Measurements from ENCODE around the gene TMEM54. TPM values are rescaled to one million over a fixed set of nuclear protein-coding genes. Genes with fewer than 3 reads are reported as not detected.

The TMEM54 gene
- polyA plus RNA-seq, 4 donors, result 42.6 to 414 (median 241) TPM

DNA sequence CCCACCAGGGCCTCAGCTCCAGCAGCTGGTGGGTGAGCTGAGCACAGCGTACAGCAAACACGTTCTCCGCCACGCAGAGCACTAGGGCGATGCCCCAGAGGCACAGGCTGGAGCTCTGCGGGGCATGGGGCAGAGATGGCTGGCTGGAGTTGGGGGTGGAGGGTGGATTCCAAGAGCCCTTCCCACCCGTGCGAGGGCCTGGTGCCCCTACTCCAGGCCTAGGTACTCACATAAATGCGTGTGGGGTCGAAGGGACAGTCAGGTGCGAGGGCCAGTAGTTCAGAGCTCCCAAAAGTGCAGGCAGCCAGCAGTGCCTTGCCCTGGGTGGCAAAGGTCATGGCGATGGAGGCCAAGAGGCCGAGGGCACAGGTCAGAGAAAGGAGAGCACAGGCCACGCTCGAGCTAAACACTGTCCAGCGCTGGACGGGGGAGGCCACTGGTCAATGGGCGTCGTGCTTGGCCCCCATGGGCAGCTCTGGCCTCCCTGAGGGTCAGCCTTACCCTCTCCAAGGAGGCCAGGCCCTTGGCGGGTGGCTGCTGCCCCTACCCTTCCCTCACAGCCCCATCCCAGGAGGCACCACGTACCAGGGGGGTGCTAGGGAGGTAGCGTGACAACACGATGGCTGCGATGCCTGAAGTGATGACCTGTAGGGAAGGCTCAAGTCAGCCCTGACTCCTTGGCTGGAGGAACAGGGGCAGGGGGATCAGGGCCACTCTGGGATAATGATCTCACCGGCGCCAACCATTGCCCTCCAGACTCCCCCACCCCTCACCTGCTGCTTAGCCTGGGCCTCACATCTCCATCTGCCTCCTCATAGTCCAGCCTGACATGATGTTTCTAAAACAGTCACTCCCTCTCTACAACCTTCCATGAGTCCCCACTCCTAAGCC is 5.6 kb downstream of the TMEM54 start:
- 87 to 89% (median 88%) methylated on average over 26 of the region's 26 CpGs for WGBS, 3 donors
- no peak for FAIRE-seq

DNA sequence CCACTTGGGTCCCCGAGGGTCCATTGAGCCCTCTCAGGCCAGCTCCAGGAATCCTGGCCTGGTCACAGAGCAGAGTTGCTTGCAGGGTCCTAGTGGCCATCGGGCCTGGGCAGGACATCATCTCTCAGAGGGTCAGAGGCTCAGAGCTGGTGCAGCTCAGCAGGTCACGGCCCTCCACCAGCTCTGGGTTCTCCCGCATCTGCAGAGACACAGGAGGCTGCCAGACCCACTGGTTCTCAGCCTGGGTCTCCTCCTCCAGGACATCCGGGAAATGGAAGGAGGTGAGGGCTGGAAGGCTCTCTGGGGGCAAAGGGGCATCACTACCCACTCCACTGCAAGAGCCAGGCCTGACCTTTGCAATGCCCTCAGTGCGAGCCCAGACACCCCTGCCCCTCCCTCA is 6.5 kb downstream of the TMEM54 start:
- H3K36me3 ChIP-seq (ENCODE audit: control insufficient read depth in 3 of 3, insufficient read depth in 2 of 3, low read depth in 1 of 3, low read length in 3 of 3), result peaks cover 0 to 29% (median 0%) of the 10 kb centered on the region in 3 donors
- peaks cover 0 to 29% (median 0%) of the 10 kb centered on the region in 3 donors for H3K27me3 ChIP-seq (ENCODE audit: control insufficient read depth in 3 of 3, insufficient read depth in 3 of 3, low read length in 3 of 3)
- H3K27ac ChIP-seq (ENCODE audit: low read depth in 1 of 3, low read length in 2 of 3), result no peak overlapping the region
- H3K9me3 ChIP-seq (ENCODE audit: control insufficient read depth in 2 of 2, insufficient read depth in 1 of 2, low read depth in 1 of 2, low read length in 1 of 2), result no peaks in the 10 kb centered on the region
- DNase-seq (no peak), FAIRE-seq (no peak)
- peaks cover 0 to 11% (median 0%) of the 10 kb centered on the region in 3 donors for H3K4me1 ChIP-seq (ENCODE audit: control insufficient read depth in 3 of 3, insufficient read depth in 2 of 3, low read depth in 1 of 3, low read length in 2 of 3)
- no peak overlapping the region for H3K4me3 ChIP-seq (ENCODE audit: low read depth in 1 of 3, low read length in 3 of 3)
- 77 to 85% (median 83%) methylated on average over 6 of the region's 6 CpGs for WGBS, 3 donors

More for the DNA sequence above, 5.6 kb downstream of the TMEM54 start:
- Histone ChIP-seq H3K4me3 (ENCODE audit: low read depth in 1 of 3, low read length in 3 of 3) (no peak overlapping the region), H3K4me1 (ENCODE audit: control insufficient read depth in 3 of 3, insufficient read depth in 2 of 3, low read depth in 1 of 3, low read length in 2 of 3) (peaks cover 0 to 14% (median 0%) of the 10 kb centered on the region in 3 donors), H3K27ac (ENCODE audit: low read depth in 1 of 3, low read length in 2 of 3) (no peak overlapping the region), H3K36me3 (ENCODE audit: control insufficient read depth in 3 of 3, insufficient read depth in 2 of 3, low read depth in 1 of 3, low read length in 3 of 3) (peaks cover 0 to 29% (median 0%) of the 10 kb centered on the region in 3 donors), H3K27me3 (ENCODE audit: control insufficient read depth in 3 of 3, insufficient read depth in 3 of 3, low read length in 3 of 3) (peaks cover 0 to 29% (median 0%) of the 10 kb centered on the region in 3 donors), H3K9me3 (ENCODE audit: control insufficient read depth in 2 of 2, insufficient read depth in 1 of 2, low read depth in 1 of 2, low read length in 1 of 2) (no peaks in the 10 kb centered on the region)
- no peak for DNase-seq

DNA sequence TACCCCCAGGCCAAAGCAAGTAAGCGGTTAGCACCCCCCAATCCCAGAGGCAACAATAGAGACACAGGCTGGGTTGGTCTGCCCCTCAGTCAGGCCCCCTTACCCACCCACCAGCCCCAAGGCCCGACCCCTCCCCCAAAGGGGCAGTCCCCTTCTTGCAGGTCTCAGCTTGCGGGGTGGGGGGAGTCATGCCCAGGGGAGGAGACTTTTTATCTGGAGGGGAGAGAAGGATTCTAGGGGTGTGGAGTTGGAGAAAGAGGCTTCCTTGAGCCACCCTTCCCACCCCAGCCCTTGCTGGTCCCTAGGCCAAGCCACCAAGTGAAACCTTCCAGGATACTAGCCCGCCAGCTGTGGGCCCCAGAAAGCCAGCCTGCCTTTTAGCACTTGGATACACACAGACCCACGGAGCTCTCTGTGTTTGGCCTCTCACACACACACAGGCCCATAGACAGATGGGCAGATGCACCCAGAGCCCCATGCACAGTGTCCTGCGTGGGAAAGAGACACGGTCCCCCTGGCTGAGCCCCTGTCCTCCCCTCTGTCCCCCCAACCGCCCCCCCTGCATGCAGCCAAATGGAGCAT is 7.1 kb downstream of the TMEM54 start:
- Histone ChIP-seq H3K9me3 (ENCODE audit: control insufficient read depth in 2 of 2, insufficient read depth in 1 of 2, low read depth in 1 of 2, low read length in 1 of 2) (no peaks in the 10 kb centered on the region), H3K36me3 (ENCODE audit: control insufficient read depth in 3 of 3, insufficient read depth in 2 of 3, low read depth in 1 of 3, low read length in 3 of 3) (peaks cover 0 to 29% (median 0%) of the 10 kb centered on the region in 3 donors), H3K4me3 (ENCODE audit: low read depth in 1 of 3, low read length in 3 of 3) (no peak overlapping the region), H3K27ac (ENCODE audit: low read depth in 1 of 3, low read length in 2 of 3) (no peak overlapping the region), H3K27me3 (ENCODE audit: control insufficient read depth in 3 of 3, insufficient read depth in 3 of 3, low read length in 3 of 3) (peaks cover 0 to 29% (median under 1%) of the 10 kb centered on the region in 3 donors), H3K4me1 (ENCODE audit: control insufficient read depth in 3 of 3, insufficient read depth in 2 of 3, low read depth in 1 of 3, low read length in 2 of 3) (peaks cover 0 to 11% (median 0%) of the 10 kb centered on the region in 3 donors)
- 65 to 77% (median 66%) methylated on average over 8 of the region's 8 CpGs for WGBS, 3 donors
- FAIRE-seq (no peak), DNase-seq (no peak)

DNA sequence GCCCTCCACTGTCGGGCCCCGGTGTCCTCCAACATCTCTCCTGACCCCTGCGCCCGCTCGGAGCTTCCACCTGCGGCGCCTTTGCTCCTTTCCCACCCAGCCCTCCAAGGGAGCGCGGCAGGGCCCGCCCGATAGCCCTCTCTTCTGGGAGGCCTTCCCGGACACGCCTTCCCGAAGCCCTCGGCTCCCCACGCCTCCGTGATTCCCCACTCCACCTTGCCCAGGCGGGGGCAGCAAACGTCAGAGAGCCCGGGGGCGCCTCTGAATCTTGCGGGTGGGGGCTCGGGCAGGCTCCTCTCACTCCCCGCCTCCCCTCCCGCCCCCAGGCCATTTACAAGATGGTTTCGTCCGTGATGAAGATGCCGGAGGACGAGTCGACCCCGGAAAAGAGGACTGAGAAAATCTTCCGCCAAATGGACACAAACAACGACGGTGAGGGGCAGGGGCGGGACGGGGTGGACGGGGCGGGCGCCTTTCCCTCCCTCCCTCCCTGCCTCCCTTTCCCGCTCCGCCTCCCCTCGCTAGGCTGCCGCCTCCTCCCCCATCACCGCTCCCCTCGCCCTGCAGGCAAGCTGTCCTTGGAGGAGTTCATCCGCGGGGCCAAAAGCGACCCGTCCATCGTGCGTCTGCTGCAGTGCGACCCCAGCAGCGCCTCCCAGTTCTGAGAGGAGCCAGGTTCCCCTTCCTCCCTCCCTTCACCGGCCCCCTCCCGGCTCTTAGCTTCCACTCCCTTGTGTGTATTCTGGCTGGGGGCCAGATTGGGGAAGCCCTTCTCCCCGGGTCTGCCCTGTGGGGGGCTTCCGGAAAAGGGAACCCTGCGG is 7.8 kb downstream of the TMEM54 start:
- peaks cover 0 to 25% (median 0%) of the 10 kb centered on the region in 3 donors for H3K36me3 ChIP-seq (ENCODE audit: control insufficient read depth in 3 of 3, insufficient read depth in 2 of 3, low read depth in 1 of 3, low read length in 3 of 3)
- H3K27ac ChIP-seq (ENCODE audit: low read depth in 1 of 3, low read length in 2 of 3), result peak overlapping the region in 1 of 3 donors; percentile 2
- FAIRE-seq, result no peak
- no peaks in the 10 kb centered on the region for H3K9me3 ChIP-seq (ENCODE audit: control insufficient read depth in 2 of 2, insufficient read depth in 1 of 2, low read depth in 1 of 2, low read length in 1 of 2)
- WGBS, 3 donors, result 3 to 4% (median 3%) methylated on average over 46 to 58 of the region's 58 CpGs
- peak overlapping the region in 2 of 3 donors; percentile 30 to 51 for H3K4me3 ChIP-seq (ENCODE audit: low read depth in 1 of 3, low read length in 3 of 3)
- peaks cover 0 to 11% (median 0%) of the 10 kb centered on the region in 3 donors for H3K4me1 ChIP-seq (ENCODE audit: control insufficient read depth in 3 of 3, insufficient read depth in 2 of 3, low read depth in 1 of 3, low read length in 2 of 3)
- H3K27me3 ChIP-seq (ENCODE audit: control insufficient read depth in 3 of 3, insufficient read depth in 3 of 3, low read length in 3 of 3), result peaks cover 0 to 30% (median 2%) of the 10 kb centered on the region in 3 donors
- DNase-seq, result peak; percentile 65 to 69

DNA sequence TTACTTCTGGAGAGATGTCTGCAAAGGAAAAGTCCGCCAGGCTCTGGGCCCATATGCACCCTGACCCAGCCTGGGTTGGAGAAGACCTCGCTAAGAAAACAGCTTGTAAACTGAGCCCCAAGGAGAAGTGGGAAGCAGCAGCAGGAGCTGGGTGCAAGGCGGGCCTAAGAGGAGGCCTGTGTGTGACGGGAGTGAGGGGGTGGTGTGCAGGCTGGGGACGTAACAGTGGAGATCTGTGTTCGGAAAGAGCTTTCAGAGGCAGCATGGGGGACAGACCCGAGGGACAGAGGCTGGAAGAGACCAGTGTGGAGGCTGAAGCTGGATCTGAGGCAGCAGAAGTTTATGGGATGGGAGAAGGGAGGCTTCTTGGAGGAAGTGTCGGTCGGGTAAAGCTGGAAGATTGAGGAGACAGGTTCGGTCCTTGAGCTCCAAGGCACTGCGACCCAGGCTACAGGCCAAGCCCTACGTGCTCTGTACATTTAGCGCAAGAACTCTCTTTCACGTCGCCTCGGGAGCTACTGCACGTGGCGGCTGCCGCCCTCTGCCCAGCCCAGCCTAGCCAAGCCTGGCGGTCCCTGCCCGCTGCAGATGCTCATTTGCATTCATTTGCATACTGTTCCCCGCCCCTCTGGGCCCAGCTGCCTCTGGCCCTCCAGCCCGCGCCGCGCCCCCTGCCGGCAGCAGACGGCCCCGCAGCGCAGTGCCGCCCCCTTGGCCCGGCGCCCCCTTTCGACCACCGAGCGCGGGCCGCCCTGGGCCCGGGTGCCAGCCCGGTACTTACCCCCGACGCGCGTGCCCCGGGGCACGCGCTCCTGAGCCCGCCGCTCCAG is 8.6 kb downstream of the TMEM54 start:
- FAIRE-seq, result no peak
- peaks cover 0 to 19% (median 0%) of the 10 kb centered on the region in 3 donors for H3K36me3 ChIP-seq (ENCODE audit: control insufficient read depth in 3 of 3, insufficient read depth in 2 of 3, low read depth in 1 of 3, low read length in 3 of 3)
- H3K4me3 ChIP-seq (ENCODE audit: low read depth in 1 of 3, low read length in 3 of 3), result peak overlapping the region in 2 of 3 donors; percentile 30 to 51
- peaks cover 0 to 11% (median 0%) of the 10 kb centered on the region in 3 donors for H3K4me1 ChIP-seq (ENCODE audit: control insufficient read depth in 3 of 3, insufficient read depth in 2 of 3, low read depth in 1 of 3, low read length in 2 of 3)
- peaks cover 2 to 36% (median 2%) of the 10 kb centered on the region in 3 donors for H3K27me3 ChIP-seq (ENCODE audit: control insufficient read depth in 3 of 3, insufficient read depth in 3 of 3, low read length in 3 of 3)
- peak; percentile 52 to 55 for DNase-seq
- no peaks in the 10 kb centered on the region for H3K9me3 ChIP-seq (ENCODE audit: control insufficient read depth in 2 of 2, insufficient read depth in 1 of 2, low read depth in 1 of 2, low read length in 1 of 2)
- 20 to 25% (median 23%) methylated on average over 35 to 49 of the region's 49 CpGs for WGBS, 3 donors
- peak overlapping the region in 1 of 3 donors; percentile 2 for H3K27ac ChIP-seq (ENCODE audit: low read depth in 1 of 3, low read length in 2 of 3)

DNA sequence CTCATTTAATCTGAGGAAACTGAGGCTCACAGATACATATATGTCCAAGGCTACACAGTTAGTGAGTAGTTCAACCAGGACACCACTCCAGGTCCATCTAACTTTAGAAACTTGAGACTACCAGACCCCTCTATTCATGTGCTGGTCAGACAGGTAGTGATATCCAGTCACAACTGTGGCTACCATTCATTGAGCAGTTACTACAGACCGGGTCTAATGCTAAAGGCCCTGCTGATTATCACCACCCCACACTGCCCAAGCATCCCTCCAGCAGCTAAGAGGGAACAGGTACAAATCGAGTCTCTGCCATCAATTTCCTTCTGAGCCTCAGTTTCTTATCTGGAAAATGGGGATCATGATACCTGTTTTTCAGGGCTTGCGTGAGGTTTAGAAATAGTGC is 9.6 kb downstream of the TMEM54 start:
- Histone ChIP-seq H3K4me3 (ENCODE audit: low read depth in 1 of 3, low read length in 3 of 3) (no peak overlapping the region), H3K4me1 (ENCODE audit: control insufficient read depth in 3 of 3, insufficient read depth in 2 of 3, low read depth in 1 of 3, low read length in 2 of 3) (peaks cover 0 to 11% (median 0%) of the 10 kb centered on the region in 3 donors), H3K36me3 (ENCODE audit: control insufficient read depth in 3 of 3, insufficient read depth in 2 of 3, low read depth in 1 of 3, low read length in 3 of 3) (peaks cover 0 to 14% (median 0%) of the 10 kb centered on the region in 3 donors), H3K27ac (ENCODE audit: low read depth in 1 of 3, low read length in 2 of 3) (no peak overlapping the region), H3K27me3 (ENCODE audit: control insufficient read depth in 3 of 3, insufficient read depth in 3 of 3, low read length in 3 of 3) (peaks cover 2 to 45% (median 10%) of the 10 kb centered on the region in 3 donors), H3K9me3 (ENCODE audit: control insufficient read depth in 2 of 2, insufficient read depth in 1 of 2, low read depth in 1 of 2, low read length in 1 of 2) (no peaks in the 10 kb centered on the region)
- 90 to 94% (median 92%) methylated on average over 3 of the region's 3 CpGs for WGBS, 3 donors
- no peak for FAIRE-seq
- no peak for DNase-seq

DNA sequence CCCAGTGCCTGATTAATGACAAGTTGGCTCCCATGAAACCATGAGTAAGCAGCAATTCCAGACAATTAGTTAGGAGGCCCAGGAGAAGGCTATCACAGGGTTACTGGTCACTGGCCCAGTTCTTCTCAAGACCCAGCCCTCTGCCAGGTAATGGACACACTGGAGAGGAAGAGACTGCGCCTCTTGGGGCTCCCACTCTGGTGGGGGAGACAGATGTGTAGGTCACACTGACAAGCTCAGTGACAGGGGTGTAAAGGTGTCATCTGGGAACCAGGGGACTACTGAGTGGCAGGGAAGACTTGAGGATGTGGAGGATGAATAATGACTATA is 10.0 kb downstream of the TMEM54 start:
- DNase-seq (no peak), FAIRE-seq (no peak)
- H3K9me3 ChIP-seq (ENCODE audit: control insufficient read depth in 2 of 2, insufficient read depth in 1 of 2, low read depth in 1 of 2, low read length in 1 of 2), result no peaks in the 10 kb centered on the region
- no peak overlapping the region for H3K27ac ChIP-seq (ENCODE audit: low read depth in 1 of 3, low read length in 2 of 3)
- peaks cover 5 to 46% (median 10%) of the 10 kb centered on the region in 3 donors for H3K27me3 ChIP-seq (ENCODE audit: control insufficient read depth in 3 of 3, insufficient read depth in 3 of 3, low read length in 3 of 3)
- H3K36me3 ChIP-seq (ENCODE audit: control insufficient read depth in 3 of 3, insufficient read depth in 2 of 3, low read depth in 1 of 3, low read length in 3 of 3), result peaks cover 0 to 14% (median 0%) of the 10 kb centered on the region in 3 donors
- no peak overlapping the region for H3K4me3 ChIP-seq (ENCODE audit: low read depth in 1 of 3, low read length in 3 of 3)
- 89 to 94% (median 93%) methylated on average over 1 of the region's 1 CpG for WGBS, 3 donors
- peaks cover 0 to 11% (median 0%) of the 10 kb centered on the region in 3 donors for H3K4me1 ChIP-seq (ENCODE audit: control insufficient read depth in 3 of 3, insufficient read depth in 2 of 3, low read depth in 1 of 3, low read length in 2 of 3)

Measured in small intestine (tissue), 7 donors.